ENCODE results near the gene ORC3. TPM values are rescaled to one million over a fixed set of nuclear protein-coding genes. Genes with fewer than 3 reads are reported as not detected.

Gene ORC3
- total RNA-seq, 1 experiment from 2014 or later, result 52.9 TPM

DNA sequence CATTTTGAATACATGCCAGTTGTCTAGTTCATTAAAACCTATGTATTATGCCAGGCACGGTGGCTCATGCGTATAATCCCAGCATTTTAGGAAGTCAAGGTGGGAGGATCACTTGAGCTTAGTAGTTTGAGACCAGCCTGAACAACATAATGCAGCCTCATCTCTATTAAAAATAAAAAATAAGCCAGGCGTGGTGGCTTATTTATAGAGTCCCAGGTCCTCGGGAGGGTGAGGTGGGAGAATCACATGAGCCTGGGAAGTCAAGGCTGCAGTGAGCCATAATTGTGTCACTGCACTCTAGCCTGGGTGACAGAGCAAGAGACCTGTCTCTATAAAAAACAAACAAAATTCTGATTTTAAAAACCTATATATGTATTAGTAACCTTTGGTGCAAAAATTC lies 27.5 kb downstream of the ORC3 start:
- no peak overlapping the region for H2BK20ac ChIP-seq (ENCODE audit: low read depth, low read length, poor library complexity, severe bottlenecking)
- H3T11ph ChIP-seq (ENCODE audit: low read length), result no peak overlapping the region
- H3K4ac ChIP-seq (ENCODE audit: low read depth, low read length), result no peak overlapping the region
- no peak overlapping the region for H2BK15ac ChIP-seq (ENCODE audit: low read depth, low read length)
- H3K27me3 ChIP-seq (ENCODE audit: insufficient read depth, low read length), result no peaks in the 10 kb centered on the region
- no peak overlapping the region for H3K27ac Mint-ChIP-seq
- DNase-seq, result no peak
- H4K5ac ChIP-seq (ENCODE audit: insufficient read length, low read depth, low read length), result no peak overlapping the region
- no peaks in the 10 kb centered on the region for H3K79me2 ChIP-seq (ENCODE audit: insufficient read depth, low read length)
- no peak overlapping the region for H3K56ac ChIP-seq (ENCODE audit: insufficient read length, low read depth, low read length)
- H3K79me1 ChIP-seq (ENCODE audit: insufficient read depth, low read depth, low read length, poor library complexity, severe bottlenecking), result no peaks in the 10 kb centered on the region
- H3K23ac ChIP-seq (ENCODE audit: insufficient read length, low read depth, low read length), result no peak overlapping the region
- no peak overlapping the region for H3K4me2 ChIP-seq (ENCODE audit: insufficient read depth, insufficient read length, low read length)
- no peak overlapping the region for H3K9ac ChIP-seq (ENCODE audit: extremely low read depth, insufficient read length, low read length)
- no peak overlapping the region for H3K27ac ChIP-seq (ENCODE audit: insufficient read length, low read depth, low read length)
- no peaks in the 10 kb centered on the region for H3K27me3 Mint-ChIP-seq (ENCODE audit: low read depth)
- H3K23me2 ChIP-seq (ENCODE audit: insufficient read length, low read depth, low read length, poor library complexity, severe bottlenecking), result no peaks in the 10 kb centered on the region
- no peak overlapping the region for H4K8ac ChIP-seq (replicated peaks; ENCODE audit: insufficient read length, low read depth, low read length)
- no peak overlapping the region for H2AK5ac ChIP-seq (ENCODE audit: insufficient read length, low read length)
- H3K18ac ChIP-seq (ENCODE audit: insufficient read length, low read depth, low read length), result no peak overlapping the region
- no peak overlapping the region for H2AFZ ChIP-seq (ENCODE audit: low read length)
- H2BK12ac ChIP-seq (ENCODE audit: insufficient read length, low read depth, low read length), result no peak overlapping the region
- no peak overlapping the region for H3K4me3 Mint-ChIP-seq
- no CpG with 5 or more reads among the region's 4 CpGs for WGBS (ENCODE audit: extremely low coverage, insufficient read length, low lambda C conversion rate)
- no peaks in the 10 kb centered on the region for H3K4me1 ChIP-seq (ENCODE audit: insufficient read depth, low read length)
- no peaks in the 10 kb centered on the region for H4K20me1 ChIP-seq (ENCODE audit: control insufficient read depth, insufficient read depth, insufficient read length)
- H2BK120ac ChIP-seq (ENCODE audit: low read depth, low read length, poor library complexity, severe bottlenecking), result no peak overlapping the region
- peaks cover 0 to 7% of the 10 kb centered on the region in 2 experiments; a peak in 1 of 5 replicates for H3K9me3 Mint-ChIP-seq
- TF ChIP-seq, protein P1, sequence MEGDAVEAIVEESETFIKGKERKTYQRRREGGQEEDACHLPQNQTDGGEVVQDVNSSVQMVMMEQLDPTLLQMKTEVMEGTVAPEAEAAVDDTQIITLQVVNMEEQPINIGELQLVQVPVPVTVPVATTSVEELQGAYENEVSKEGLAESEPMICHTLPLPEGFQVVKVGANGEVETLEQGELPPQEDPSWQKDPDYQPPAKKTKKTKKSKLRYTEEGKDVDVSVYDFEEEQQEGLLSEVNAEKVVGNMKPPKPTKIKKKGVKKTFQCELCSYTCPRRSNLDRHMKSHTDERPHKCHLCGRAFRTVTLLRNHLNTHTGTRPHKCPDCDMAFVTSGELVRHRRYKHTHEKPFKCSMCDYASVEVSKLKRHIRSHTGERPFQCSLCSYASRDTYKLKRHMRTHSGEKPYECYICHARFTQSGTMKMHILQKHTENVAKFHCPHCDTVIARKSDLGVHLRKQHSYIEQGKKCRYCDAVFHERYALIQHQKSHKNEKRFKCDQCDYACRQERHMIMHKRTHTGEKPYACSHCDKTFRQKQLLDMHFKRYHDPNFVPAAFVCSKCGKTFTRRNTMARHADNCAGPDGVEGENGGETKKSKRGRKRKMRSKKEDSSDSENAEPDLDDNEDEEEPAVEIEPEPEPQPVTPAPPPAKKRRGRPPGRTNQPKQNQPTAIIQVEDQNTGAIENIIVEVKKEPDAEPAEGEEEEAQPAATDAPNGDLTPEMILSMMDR (conservative IDR thresholded peaks at IDR 0.05), result no peak
- no peak overlapping the region for H2BK5ac ChIP-seq (ENCODE audit: insufficient read length, low read length)
- H3K4me1 Mint-ChIP-seq, result peaks cover 6% of the 10 kb centered on the region in 2 experiments; a peak in 3 of 4 replicates
- H3K9me3 ChIP-seq (ENCODE audit: control insufficient read depth, low read depth, low read length), result no peaks in the 10 kb centered on the region
- H3K14ac ChIP-seq (ENCODE audit: insufficient read depth, low read length), result no peak overlapping the region
- H4K91ac ChIP-seq (ENCODE audit: insufficient read length, low read depth, low read length), result no peak overlapping the region
- peaks cover 29 to 55% (median 51%) of the 10 kb centered on the region in 3 experiments for H3K36me3 Mint-ChIP-seq (ENCODE audit: insufficient read depth in 1 of 3, low read depth in 3 of 3)
